Right ventricle myocardium inferior (tissue), 1 donor: ENCODE data around the gene SEC14L2. TPM values are rescaled to one million over a fixed set of nuclear protein-coding genes. Genes with fewer than 3 reads are reported as not detected.

ENCODE experiments used
- ATAC-seq: fragments of 200-7000 bp; cut with Tn5 transposase; one replicate; pipeline ENCODE4 v1.9.1; 2020; ENCODE audit warnings: mild to moderate bottlenecking, moderate library complexity
- DNase-seq: peaks from one replicate; pipeline ENCODE4 v3.0.0; 2021; ENCODE audit errors: missing footprints
- intact Hi-C: fragments of 100-400 bp; cut with DNase I; formaldehyde crosslinking; loops from one replicate; pipeline ENCODE4 v1.11.0; 2022
- total RNA-seq: library from RNA; stranded (reverse); fragmentation: NEBNext Ultra II Directional; extraction: Animal tissue kit (Norgen Biotek cat#: 25700); gene quantifications from one replicate; pipeline ENCODE4 v1.2.1, GENCODE V29; 2021
- donor health status: DM: no; HTN: yes; CAD: no; lungs with severe emphysema.

SEC14L2 gene
- total RNA-seq, 1 donor from 2014 or later, result 0.65 TPM

GRCh38 chr22:30372915-30373314 is 23.9 kb upstream of the SEC14L2 start:
- DNase-seq (no peak), ATAC-seq (no peak)
- intact Hi-C loops, result no loop called here

- DNase-seq (peak; percentile 28), ATAC-seq (no peak)
- intact Hi-C loops, result no loop called here
These were observed 23.2 kb upstream of the SEC14L2 start for GRCh38 chr22:30373331-30374325.

- ATAC-seq (peak; percentile 4), DNase-seq (peak; percentile 59)
- intact Hi-C loops, result no loop called here
These were observed 21.4 kb upstream of the SEC14L2 start for GRCh38 chr22:30375312-30375849.

- no peak for ATAC-seq
- intact Hi-C loops, result no loop called here
- peak; percentile 30 for DNase-seq
These were observed 16.8 kb upstream of the SEC14L2 start for GRCh38 chr22:30380011-30380410.

GRCh38 chr22:30381264-30381663 is 15.6 kb upstream of the SEC14L2 start:
- peak; percentile 43 for DNase-seq
- ATAC-seq, result no peak
- intact Hi-C loops, result no loop called here

GRCh38 chr22:30382340-30382739 is 14.5 kb upstream of the SEC14L2 start:
- ATAC-seq (peak; percentile 27), DNase-seq (peak; percentile 55)
- intact Hi-C loops, result no loop called here

- intact Hi-C loops, result no loop called here
- no peak for ATAC-seq
- peak; percentile 66 for DNase-seq
These were observed 13.8 kb upstream of the SEC14L2 start for GRCh38 chr22:30383061-30383460.

GRCh38 chr22:30385942-30386341 is 10.9 kb upstream of the SEC14L2 start:
- ATAC-seq (no peak), DNase-seq (peak; percentile 35)
- intact Hi-C loops, result loop anchor here (2.0 to 5.0 kb wide), 2 partner anchors 109 to 277 kb away; no protein-coding TSS in a partner anchor

- no peak for ATAC-seq
- intact Hi-C loops, result loop anchor here (2.0 to 5.0 kb wide), 2 partner anchors 109 to 278 kb away; no protein-coding TSS in a partner anchor
- no peak for DNase-seq
These were observed 10.2 kb upstream of the SEC14L2 start for GRCh38 chr22:30386608-30386959.

GRCh38 chr22:30386960-30387827 is 9.6 kb upstream of the SEC14L2 start, which contains the start of gene RNF215:
RNF215 (minus strand) TSS chr22:30387411; CDS start chr22:30387313, 98 bp downstream.
- intact Hi-C loops, result loop anchor here (1.0 to 5.0 kb wide), 5 partner anchors 99 to 278 kb away; no protein-coding TSS in a partner anchor
- DNase-seq (peak; percentile 92), ATAC-seq (peak; percentile 95)

GRCh38 chr22:30390974-30391691 is 5.7 kb upstream of the SEC14L2 start:
- ATAC-seq (no peak), DNase-seq (no peak)
- intact Hi-C loops, result loop anchor here (1.0 to 10.0 kb wide), 2 partner anchors 94 to 364 kb away; no protein-coding TSS in a partner anchor

GRCh38 chr22:30392661-30393321 is 4.0 kb upstream of the SEC14L2 start:
- DNase-seq (no peak), ATAC-seq (no peak)
- intact Hi-C loops, result loop anchor here (10.0 kb wide), 1 partner anchor 362 kb away; no protein-coding TSS in a partner anchor

GRCh38 chr22:30393322-30393680 is 3.5 kb upstream of the SEC14L2 start:
- no peak for ATAC-seq
- intact Hi-C loops, result loop anchor here (10.0 kb wide), 1 partner anchor 362 kb away; no protein-coding TSS in a partner anchor
- DNase-seq, result no peak

- intact Hi-C loops, result loop anchor here (10.0 kb wide), 1 partner anchor 361 kb away; no protein-coding TSS in a partner anchor
- ATAC-seq (no peak), DNase-seq (no peak)
These were observed 2.9 kb upstream of the SEC14L2 start for GRCh38 chr22:30393885-30394284.

- DNase-seq (no peak), ATAC-seq (no peak)
- intact Hi-C loops, result loop anchor here (10.0 kb wide), 1 partner anchor 357 kb away; no protein-coding TSS in a partner anchor
These were observed 1.1 kb downstream of the SEC14L2 start for GRCh38 chr22:30397656-30398635.
